ENCODE data around the gene YPEL1. TPM values are rescaled to one million over a fixed set of nuclear protein-coding genes. Genes with fewer than 3 reads are reported as not detected.
A peak's percentile ranks its signal among the peaks of the same experiment; 100 is the strongest.

Gene YPEL1
- total RNA-seq, 5 donors from 2014 or later (not counting 1 experiment from before 2014, with no cell fraction given): 8.2 to 12.6 (median 9.9) TPM

GRCh38 chr22:21707677-21708076 lies 27.9 kb downstream of the YPEL1 start:
- Mint-ChIP-seq H3K27ac (no peak overlapping the region), H3K27me3 (no peaks in the 10 kb centered on the region), H3K4me3 (no peak overlapping the region), H3K36me3 (peaks cover 2% of the 10 kb centered on the region), H3K9me3 (no peaks in the 10 kb centered on the region), H3K4me1 (no peaks in the 10 kb centered on the region)
- Histone ChIP-seq H3K27ac (ENCODE audit: low read length) (no peak overlapping the region), H3K36me3 (ENCODE audit: control insufficient read depth in 2 of 2, extremely low read depth in 1 of 2, insufficient read depth in 1 of 2, low read length in 1 of 2) (peaks cover 0 to 23% of the 10 kb centered on the region in 2 donors), H3K4me1 (ENCODE audit: control insufficient read depth in 1 of 2, extremely low read depth in 1 of 2, insufficient read depth in 2 of 2, low read length in 2 of 2) (no peaks in the 10 kb centered on the region), H3K9me3 (no peaks in the 10 kb centered on the region), H3K27me3 (replicated peaks in 1 of 2; ENCODE audit: control insufficient read depth in 2 of 2, extremely low read depth in 1 of 2, insufficient read depth in 2 of 2, low read length in 1 of 2) (no peaks in the 10 kb centered on the region), H3K4me3 (ENCODE audit: control insufficient read depth in 1 of 2, extremely low read depth in 1 of 2, low read length in 1 of 2) (no peak overlapping the region)
- no peak for ATAC-seq (replicated peaks in 1 of 4)
- POLR2A ChIA-PET: interaction anchor here in 1 of 2 donors (0.6 kb wide), 1 partner anchor 959 kb away, joined by 4 read pairs; no protein-coding TSS in a partner anchor
- DNase-seq: no peak
- CTCF ChIA-PET: no interaction called here
- 97% methylated on average over 2 of the region's 3 CpGs for WGBS (ENCODE audit: insufficient coverage)

DNA sequence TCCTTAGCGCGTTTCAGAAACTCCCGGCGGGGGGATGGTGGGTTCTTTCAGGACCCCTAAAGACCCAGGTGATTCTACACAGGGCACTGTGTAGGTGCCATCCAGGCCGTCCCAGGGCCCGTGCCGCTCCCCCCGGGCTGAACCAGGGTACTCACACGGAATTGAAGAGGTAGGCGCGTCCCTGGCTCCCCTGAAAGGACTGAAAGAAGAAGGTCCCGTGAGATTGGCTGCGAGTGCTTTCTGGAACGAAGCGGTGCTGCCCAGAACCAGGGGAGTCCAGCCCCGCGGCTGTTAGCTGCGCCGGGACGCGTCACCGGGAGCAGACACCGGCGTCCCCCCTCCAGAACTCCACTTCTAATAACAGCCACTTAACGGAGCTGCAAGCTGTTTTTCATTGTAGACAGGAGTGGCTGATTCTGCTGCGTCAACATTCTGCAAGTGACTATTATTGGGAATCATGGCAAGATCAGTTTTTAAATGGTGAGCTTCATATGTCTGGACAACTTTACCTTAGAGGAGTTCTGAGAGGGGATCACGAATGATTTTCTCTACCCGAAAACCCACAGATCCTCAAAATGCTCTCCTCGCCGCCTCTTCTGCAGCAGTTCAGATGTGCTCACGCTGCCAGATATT lies 31.8 kb downstream of the YPEL1 start:
- no peak overlapping the region for H3K4me3 Mint-ChIP-seq
- no peaks in the 10 kb centered on the region for H3K9me3 ChIP-seq
- H3K36me3 Mint-ChIP-seq: peaks cover 16% of the 10 kb centered on the region
- H3K27me3 Mint-ChIP-seq: no peaks in the 10 kb centered on the region
- 96% methylated on average over 11 of the region's 31 CpGs for WGBS (ENCODE audit: insufficient coverage)
- no peak overlapping the region for H3K27ac Mint-ChIP-seq
- DNase-seq: no peak
- ChIA-PET CTCF (no interaction called here), POLR2A (no interaction called here)
- H3K4me3 ChIP-seq (ENCODE audit: control insufficient read depth in 1 of 2, extremely low read depth in 1 of 2, low read length in 1 of 2): no peak overlapping the region
- H3K27ac ChIP-seq (ENCODE audit: low read length): no peak overlapping the region
- no peaks in the 10 kb centered on the region for H3K9me3 Mint-ChIP-seq
- H3K36me3 ChIP-seq (ENCODE audit: control insufficient read depth in 2 of 2, extremely low read depth in 1 of 2, insufficient read depth in 1 of 2, low read length in 1 of 2): peaks cover 10 to 31% of the 10 kb centered on the region in 2 donors
- ATAC-seq (replicated peaks in 1 of 4): no peak
- no peaks in the 10 kb centered on the region for H3K4me1 Mint-ChIP-seq
- H3K27me3 ChIP-seq (replicated peaks in 1 of 2; ENCODE audit: control insufficient read depth in 2 of 2, extremely low read depth in 1 of 2, insufficient read depth in 2 of 2, low read length in 1 of 2): no peaks in the 10 kb centered on the region
- no peaks in the 10 kb centered on the region for H3K4me1 ChIP-seq (ENCODE audit: control insufficient read depth in 1 of 2, extremely low read depth in 1 of 2, insufficient read depth in 2 of 2, low read length in 2 of 2)

DNA sequence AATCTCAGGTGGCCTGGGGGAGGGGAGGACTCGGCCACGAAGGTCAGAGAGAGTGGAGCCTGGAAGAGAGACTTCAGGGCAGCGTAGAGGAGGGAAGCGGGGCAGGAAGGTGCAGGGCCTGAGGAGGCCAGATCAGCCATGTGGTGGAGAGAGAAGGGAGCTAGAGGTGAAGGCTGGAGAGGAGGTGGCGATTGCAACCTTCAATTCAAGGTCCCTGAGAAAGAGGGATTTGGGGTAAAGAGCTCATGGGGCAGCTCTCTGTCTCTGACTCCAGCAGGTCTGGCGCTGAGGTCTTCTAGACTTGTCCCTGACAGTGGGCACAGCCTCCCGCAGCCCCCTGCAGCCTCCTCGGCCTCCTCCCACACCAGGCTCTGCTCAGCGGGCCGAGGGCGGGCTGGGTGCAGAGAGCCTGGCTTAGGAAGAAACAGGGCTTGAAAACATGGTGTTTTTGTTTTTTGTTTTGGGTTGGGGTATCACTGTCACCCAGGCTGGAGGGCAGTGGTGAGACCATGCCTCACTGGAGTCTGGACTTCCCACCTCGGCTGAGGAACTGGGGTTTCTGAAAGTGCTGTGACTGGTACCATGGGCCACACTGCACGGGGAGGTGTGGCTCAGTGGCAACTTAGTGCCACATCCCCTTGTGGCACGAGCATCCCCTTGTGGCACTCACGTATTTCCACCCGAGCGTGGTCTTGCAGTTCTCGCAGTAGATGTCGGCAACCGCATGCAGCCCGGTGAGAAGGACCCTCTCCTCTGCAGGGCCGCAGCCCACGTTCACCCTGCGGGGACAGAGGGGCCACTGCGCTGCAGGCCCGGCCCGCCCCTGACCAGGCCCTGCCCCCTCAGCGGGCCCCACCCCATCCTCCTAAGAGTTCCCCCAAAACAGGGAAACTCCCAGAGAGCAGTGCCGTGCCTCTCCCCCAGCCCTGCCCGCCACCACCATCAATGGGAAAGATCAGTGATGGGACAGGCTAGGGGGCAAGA lies 32.6 kb downstream of the YPEL1 start:
- POLR2A ChIA-PET: no interaction called here
- Histone ChIP-seq H3K9me3 (no peaks in the 10 kb centered on the region), H3K27ac (ENCODE audit: low read length) (no peak overlapping the region), H3K4me3 (ENCODE audit: control insufficient read depth in 1 of 2, extremely low read depth in 1 of 2, low read length in 1 of 2) (no peak overlapping the region), H3K36me3 (ENCODE audit: control insufficient read depth in 2 of 2, extremely low read depth in 1 of 2, insufficient read depth in 1 of 2, low read length in 1 of 2) (peaks cover 10 to 36% of the 10 kb centered on the region in 2 donors), H3K4me1 (ENCODE audit: control insufficient read depth in 1 of 2, extremely low read depth in 1 of 2, insufficient read depth in 2 of 2, low read length in 2 of 2) (no peaks in the 10 kb centered on the region), H3K27me3 (replicated peaks in 1 of 2; ENCODE audit: control insufficient read depth in 2 of 2, extremely low read depth in 1 of 2, insufficient read depth in 2 of 2, low read length in 1 of 2) (no peaks in the 10 kb centered on the region)
- DNase-seq (no peak), ATAC-seq (replicated peaks in 1 of 4) (no peak)
- H3K9me3 Mint-ChIP-seq: no peaks in the 10 kb centered on the region
- H3K27me3 Mint-ChIP-seq: no peaks in the 10 kb centered on the region
- CTCF ChIA-PET: no interaction called here
- H3K36me3 Mint-ChIP-seq: peaks cover 16% of the 10 kb centered on the region
- peak overlapping the region in 1 of 2 donors; percentile 39 for H3K27ac Mint-ChIP-seq
- no peaks in the 10 kb centered on the region for H3K4me1 Mint-ChIP-seq
- no peak overlapping the region for H3K4me3 Mint-ChIP-seq
- 89% methylated on average over 16 of the region's 30 CpGs for WGBS (ENCODE audit: insufficient coverage)

- POLR2A ChIA-PET: no interaction called here
- Histone ChIP-seq H3K4me1 (ENCODE audit: control insufficient read depth in 1 of 2, extremely low read depth in 1 of 2, insufficient read depth in 2 of 2, low read length in 2 of 2) (no peaks in the 10 kb centered on the region), H3K4me3 (ENCODE audit: control insufficient read depth in 1 of 2, extremely low read depth in 1 of 2, low read length in 1 of 2) (no peak overlapping the region), H3K27me3 (replicated peaks in 1 of 2; ENCODE audit: control insufficient read depth in 2 of 2, extremely low read depth in 1 of 2, insufficient read depth in 2 of 2, low read length in 1 of 2) (no peaks in the 10 kb centered on the region), H3K27ac (ENCODE audit: low read length) (no peak overlapping the region), H3K36me3 (ENCODE audit: control insufficient read depth in 2 of 2, extremely low read depth in 1 of 2, insufficient read depth in 1 of 2, low read length in 1 of 2) (peaks cover 16 to 44% of the 10 kb centered on the region in 2 donors), H3K9me3 (no peaks in the 10 kb centered on the region)
- H3K36me3 Mint-ChIP-seq: peaks cover 16% of the 10 kb centered on the region
- ATAC-seq (replicated peaks in 1 of 4): peak in 1 of 4 experiments; percentile 30
- CTCF ChIA-PET: no interaction called here
- WGBS (ENCODE audit: insufficient coverage): 89% methylated on average over 5 of the region's 6 CpGs
- no peaks in the 10 kb centered on the region for H3K4me1 Mint-ChIP-seq
- no peaks in the 10 kb centered on the region for H3K9me3 Mint-ChIP-seq
- no peaks in the 10 kb centered on the region for H3K27me3 Mint-ChIP-seq
- DNase-seq: no peak
- no peak overlapping the region for H3K4me3 Mint-ChIP-seq
- peak overlapping the region; percentile 59 to 70 for H3K27ac Mint-ChIP-seq
Measured at GRCh38 chr22:21702094-21702493, 33.5 kb downstream of the YPEL1 start.

GRCh38 chr22:21701384-21701971 lies 34.1 kb downstream of the YPEL1 start:
- H3K9me3 Mint-ChIP-seq: no peaks in the 10 kb centered on the region
- H3K27me3 Mint-ChIP-seq: no peaks in the 10 kb centered on the region
- H3K36me3 Mint-ChIP-seq: peaks cover 23% of the 10 kb centered on the region
- ATAC-seq (replicated peaks in 1 of 4) (no peak), DNase-seq (no peak)
- ChIA-PET POLR2A (no interaction called here), CTCF (no interaction called here)
- Histone ChIP-seq H3K36me3 (ENCODE audit: control insufficient read depth in 2 of 2, extremely low read depth in 1 of 2, insufficient read depth in 1 of 2, low read length in 1 of 2) (peaks cover 18 to 50% of the 10 kb centered on the region in 2 donors), H3K27ac (ENCODE audit: low read length) (no peak overlapping the region), H3K4me1 (ENCODE audit: control insufficient read depth in 1 of 2, extremely low read depth in 1 of 2, insufficient read depth in 2 of 2, low read length in 2 of 2) (no peaks in the 10 kb centered on the region), H3K27me3 (replicated peaks in 1 of 2; ENCODE audit: control insufficient read depth in 2 of 2, extremely low read depth in 1 of 2, insufficient read depth in 2 of 2, low read length in 1 of 2) (no peaks in the 10 kb centered on the region), H3K4me3 (ENCODE audit: control insufficient read depth in 1 of 2, extremely low read depth in 1 of 2, low read length in 1 of 2) (no peak overlapping the region), H3K9me3 (no peaks in the 10 kb centered on the region)
- no peaks in the 10 kb centered on the region for H3K4me1 Mint-ChIP-seq
- whole genome bisulfite sequencing (ENCODE audit: insufficient coverage): 100% methylated on average over 2 of the region's 7 CpGs
- peak overlapping the region in 1 of 2 donors; percentile 70 for H3K27ac Mint-ChIP-seq
- no peak overlapping the region for H3K4me3 Mint-ChIP-seq

DNA sequence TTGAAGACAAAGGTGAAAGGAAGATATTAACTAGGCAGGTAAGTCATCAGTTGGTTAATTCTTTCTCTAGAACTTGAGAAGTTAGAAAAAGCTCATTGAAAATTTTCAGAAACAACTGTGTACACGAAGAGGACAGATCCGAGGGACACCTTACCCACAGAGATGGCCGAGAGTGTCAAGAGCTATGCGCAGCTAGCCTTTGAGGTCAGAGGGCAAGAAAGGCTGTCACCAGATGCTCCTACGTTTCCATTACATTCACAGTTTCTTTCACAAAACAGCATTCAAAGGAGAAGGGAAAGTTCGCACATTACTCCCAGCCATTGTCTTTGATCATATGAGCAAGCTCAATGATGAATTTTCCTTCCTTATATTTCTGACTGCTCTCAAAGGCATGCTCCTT lies 34.8 kb downstream of the YPEL1 start:
- ATAC-seq (replicated peaks in 1 of 4): no peak
- Histone ChIP-seq H3K4me1 (ENCODE audit: control insufficient read depth in 1 of 2, extremely low read depth in 1 of 2, insufficient read depth in 2 of 2, low read length in 2 of 2) (no peaks in the 10 kb centered on the region), H3K27me3 (replicated peaks in 1 of 2; ENCODE audit: control insufficient read depth in 2 of 2, extremely low read depth in 1 of 2, insufficient read depth in 2 of 2, low read length in 1 of 2) (no peaks in the 10 kb centered on the region), H3K36me3 (ENCODE audit: control insufficient read depth in 2 of 2, extremely low read depth in 1 of 2, insufficient read depth in 1 of 2, low read length in 1 of 2) (peaks cover 18 to 57% of the 10 kb centered on the region in 2 donors), H3K4me3 (ENCODE audit: control insufficient read depth in 1 of 2, extremely low read depth in 1 of 2, low read length in 1 of 2) (no peak overlapping the region), H3K9me3 (no peaks in the 10 kb centered on the region), H3K27ac (ENCODE audit: low read length) (no peak overlapping the region)
- Mint-ChIP-seq H3K27ac (peak overlapping the region in 1 of 2 donors; percentile 45), H3K27me3 (no peaks in the 10 kb centered on the region), H3K9me3 (no peaks in the 10 kb centered on the region), H3K4me1 (no peaks in the 10 kb centered on the region), H3K4me3 (no peak overlapping the region), H3K36me3 (peaks cover 26% of the 10 kb centered on the region)
- WGBS (ENCODE audit: insufficient coverage): 100% methylated on average over 2 of the region's 6 CpGs
- DNase-seq: no peak
- ChIA-PET POLR2A (interaction anchor here in 1 of 2 donors (0.6 kb wide), 1 partner anchor 770 kb away, joined by 4 read pairs; no protein-coding TSS in a partner anchor), CTCF (no interaction called here)

Data from T-cell (primary cell).